PFSK-1 (cell line): ENCODE data around the gene SH3BP1.

Experiments used
- POLR2AphosphoS5 ChIP-seq: IDR thresholded peaks from 2 replicates; pipeline ENCODE4 v1.6.1; 2012; ENCODE audit warnings: low read depth, mild to moderate bottlenecking, control low read depth, low read length, moderate library complexity
- SIN3A ChIP-seq: IDR thresholded peaks from 2 replicates; pipeline ENCODE4 v1.6.1; 2012; ENCODE audit warnings: mild to moderate bottlenecking, low read length, moderate library complexity, borderline replicate concordance; ENCODE audit not compliant: insufficient read depth

GRCh38 chr22:37626556-37627075, 12.9 kb upstream of the SH3BP1 start:
- TF ChIP-seq POLR2AphosphoS5 (no peak), SIN3A (no peak)
